HFFc6 (cell line): ENCODE data around the gene MRPS5. TPM values are rescaled to one million over a fixed set of nuclear protein-coding genes. Genes with fewer than 3 reads are reported as not detected.

Experiments used
- DNase-seq: peaks from one replicate; pipeline ENCODE4 v3.0.0-alpha.2; 2018
- H3K27ac Mint-ChIP-seq: 2 replicates; pipeline ENCODE4 v1.8.0; 2020; ENCODE audit warnings: mild to moderate bottlenecking, mixed read lengths
- H3K27me3 Mint-ChIP-seq: 2 replicates; pipeline ENCODE4 v1.8.0; 2021; ENCODE audit warnings: mild to moderate bottlenecking, moderate library complexity, mixed read lengths; ENCODE audit not compliant: insufficient read depth
- H3K36me3 Mint-ChIP-seq: 2 replicates; pipeline ENCODE4 v1.8.0; 2021; ENCODE audit warnings: low read depth, mixed read lengths
- H3K4me1 Mint-ChIP-seq: 2 replicates; pipeline ENCODE4 v1.8.0; 2020; ENCODE audit warnings: low read depth, mixed read lengths
- H3K4me3 Mint-ChIP-seq: 2 replicates; pipeline ENCODE4 v1.8.0; 2020; ENCODE audit warnings: mild to moderate bottlenecking, moderate library complexity, mixed read lengths
- H3K9me3 Mint-ChIP-seq: 2 replicates; pipeline ENCODE4 v1.8.0; 2020; ENCODE audit warnings: mild to moderate bottlenecking, mixed read lengths
- CTCF ChIP-seq: fragments of 200-600 bp; sonication (generic); IDR thresholded peaks from 2 replicates; pipeline ENCODE4 v1.5.0; 2021; ENCODE audit warnings: antibody characterized with exemption, mild to moderate bottlenecking
- total RNA-seq, 6 experiments: library from RNA; stranded (reverse); fragmentation: NEBNext Ultra II Directional; extraction: Animal tissue kit (Norgen Biotek cat#: 25700); gene quantifications; 2 replicates in 1 of 6; 3 replicates in 5 of 6; pipeline ENCODE4 v1.2.3, GENCODE V29; 2021

Gene MRPS5
- total RNA-seq, 6 experiments from 2014 or later, result 39.8 to 46.0 (median 41.3) TPM

- peaks cover 54% of the 10 kb centered on the region for H3K27me3 Mint-ChIP-seq
- peaks cover 14% of the 10 kb centered on the region for H3K4me1 Mint-ChIP-seq
- H3K27ac Mint-ChIP-seq, result no peak overlapping the region
- no peak overlapping the region for H3K4me3 Mint-ChIP-seq
- no peaks in the 10 kb centered on the region for H3K36me3 Mint-ChIP-seq
- TF ChIP-seq CTCF, result no peak
- no peak for DNase-seq
- no peaks in the 10 kb centered on the region for H3K9me3 Mint-ChIP-seq
These were observed 70.0 kb downstream of the MRPS5 start for GRCh38 chr2:95051626-95052025.

GRCh38 chr2:95050385-95051300 is 71.0 kb downstream of the MRPS5 start:
- no peak for DNase-seq
- TF ChIP-seq CTCF, result no peak
- H3K4me3 Mint-ChIP-seq, result no peak overlapping the region
- H3K27me3 Mint-ChIP-seq, result peaks cover 55% of the 10 kb centered on the region
- no peak overlapping the region for H3K27ac Mint-ChIP-seq
- H3K36me3 Mint-ChIP-seq, result no peaks in the 10 kb centered on the region
- H3K9me3 Mint-ChIP-seq, result no peaks in the 10 kb centered on the region
- H3K4me1 Mint-ChIP-seq, result peaks cover 4% of the 10 kb centered on the region; the same call in 1 of the 2 replicates

GRCh38 chr2:95049961-95050360 is 71.6 kb downstream of the MRPS5 start:
- no peak for TF ChIP-seq CTCF
- H3K9me3 Mint-ChIP-seq, result no peaks in the 10 kb centered on the region
- no peak overlapping the region for H3K27ac Mint-ChIP-seq
- H3K4me3 Mint-ChIP-seq, result no peak overlapping the region
- H3K36me3 Mint-ChIP-seq, result no peaks in the 10 kb centered on the region
- no peaks in the 10 kb centered on the region; the same call in 1 of the 2 replicates for H3K4me1 Mint-ChIP-seq
- H3K27me3 Mint-ChIP-seq, result peaks cover 56% of the 10 kb centered on the region
- DNase-seq, result no peak

- DNase-seq, result no peak
- Mint-ChIP-seq H3K27me3 (peaks cover 56% of the 10 kb centered on the region), H3K27ac (no peak overlapping the region), H3K36me3 (no peaks in the 10 kb centered on the region), H3K4me3 (no peak overlapping the region), H3K9me3 (no peaks in the 10 kb centered on the region), H3K4me1 (no peaks in the 10 kb centered on the region; the same call in 1 of the 2 replicates)
- TF ChIP-seq CTCF, result no peak
These were observed 72.0 kb downstream of the MRPS5 start for GRCh38 chr2:95049683-95049955.

- Mint-ChIP-seq H3K27ac (no peak overlapping the region), H3K4me1 (peaks cover under 1% of the 10 kb centered on the region), H3K9me3 (no peaks in the 10 kb centered on the region), H3K27me3 (peaks cover 53% of the 10 kb centered on the region), H3K36me3 (no peaks in the 10 kb centered on the region), H3K4me3 (peak overlapping the region; percentile 64)
- DNase-seq, result no peak
- no peak for TF ChIP-seq CTCF
These were observed 72.6 kb downstream of the MRPS5 start for GRCh38 chr2:95048825-95049682.
